Suppressor macrophage (primary cell): ENCODE results near the gene PLAGL1.
"Not testable (repeated sequence)": the region's sequence is repeated elsewhere in the genome, so short reads cannot be mapped to it uniquely, and the experiment has no call there.

Experiments
- DNase-seq, 4 experiments: peaks; one replicate each; pipeline ENCODE4 v3.0.0-alpha.2; 2020 to 2022

Gene PLAGL1

DNA sequence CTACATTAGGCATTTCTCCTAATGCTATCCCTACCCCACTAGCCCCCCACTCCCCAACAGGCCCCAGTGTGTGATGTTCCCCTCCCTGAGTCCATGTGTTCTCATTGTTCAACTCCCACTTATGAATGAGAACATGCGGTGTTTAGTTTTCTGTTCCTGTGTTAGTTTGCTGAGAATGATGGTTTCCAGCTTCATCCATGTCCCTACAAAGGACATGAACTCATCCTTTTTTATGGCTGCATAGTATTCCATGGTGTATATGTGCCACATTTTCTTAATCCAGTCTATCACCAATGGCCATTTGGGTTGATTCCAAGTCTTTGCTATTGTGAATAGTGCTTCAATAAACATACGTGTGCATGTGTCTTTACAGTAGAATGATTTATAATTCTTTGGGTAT lies 1.6 kb upstream of the PLAGL1 start:
- not testable (repeated sequence) for DNase-seq

DNA sequence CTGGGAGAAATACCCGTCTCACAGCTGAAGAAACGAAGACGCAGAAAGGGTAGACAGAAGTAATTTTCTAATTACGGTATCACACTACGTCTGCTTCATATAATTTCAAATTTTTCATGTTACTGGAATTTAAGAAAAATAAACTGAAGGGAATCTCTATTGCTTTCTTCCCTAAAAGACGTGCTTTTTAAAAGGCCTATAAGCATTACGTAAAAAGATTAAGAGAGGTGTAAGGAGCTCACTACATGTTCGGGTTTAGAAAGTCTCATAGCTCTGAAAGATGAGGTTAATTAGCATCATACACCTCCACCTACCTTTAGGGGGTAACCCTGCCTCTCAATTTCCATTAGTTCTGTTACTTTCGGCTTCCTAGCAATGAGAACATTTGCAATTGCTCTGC lies 787 bp upstream of the PLAGL1 start:
- DNase-seq, result no peak

GRCh38 chr6:144007478-144008119 lies 460 bp downstream of the PLAGL1 start:
- peak in 2 of 4 experiments; percentile 16 to 17 for DNase-seq

DNA sequence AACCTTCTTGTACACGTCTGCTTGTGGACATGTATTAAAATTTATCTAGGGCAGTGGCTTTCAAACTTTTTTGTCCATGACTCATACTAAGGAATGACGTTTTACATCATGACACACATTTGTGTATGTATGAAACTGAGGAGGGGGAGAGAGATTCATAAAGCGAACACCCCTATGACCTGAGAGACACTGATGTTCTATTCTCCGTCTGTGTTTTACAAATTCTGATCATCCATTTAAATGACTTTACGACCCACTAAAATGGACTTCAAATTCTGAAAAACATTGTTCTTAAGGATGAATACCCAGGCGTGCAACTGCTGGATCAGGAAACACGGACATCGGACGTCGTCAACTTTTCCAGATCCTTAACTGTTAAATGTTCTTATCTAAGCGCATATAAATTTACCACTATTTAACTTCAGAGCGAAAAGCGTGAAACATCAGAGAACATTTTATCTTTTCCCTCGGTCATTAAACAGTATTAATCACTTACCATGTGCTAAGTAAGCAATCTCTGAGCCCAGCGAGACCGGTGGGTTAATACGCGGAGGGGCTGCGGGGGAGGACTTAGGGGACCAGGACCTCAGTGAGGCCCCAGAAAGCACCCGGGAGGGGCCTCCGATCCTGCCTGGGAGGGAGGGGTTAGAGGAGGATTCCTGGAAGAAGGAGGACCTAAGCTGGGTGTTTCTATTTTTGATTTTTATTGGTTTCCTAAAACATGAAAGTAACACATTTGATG lies 1.2 kb downstream of the PLAGL1 start:
- peak in 1 of 4 experiments; percentile 5 for DNase-seq

GRCh38 chr6:143999406-143999805 lies 8.7 kb downstream of the PLAGL1 start:
- DNase-seq, result no peak

GRCh38 chr6:143998686-143999085 lies 9.4 kb downstream of the PLAGL1 start:
- DNase-seq, result no peak

DNA sequence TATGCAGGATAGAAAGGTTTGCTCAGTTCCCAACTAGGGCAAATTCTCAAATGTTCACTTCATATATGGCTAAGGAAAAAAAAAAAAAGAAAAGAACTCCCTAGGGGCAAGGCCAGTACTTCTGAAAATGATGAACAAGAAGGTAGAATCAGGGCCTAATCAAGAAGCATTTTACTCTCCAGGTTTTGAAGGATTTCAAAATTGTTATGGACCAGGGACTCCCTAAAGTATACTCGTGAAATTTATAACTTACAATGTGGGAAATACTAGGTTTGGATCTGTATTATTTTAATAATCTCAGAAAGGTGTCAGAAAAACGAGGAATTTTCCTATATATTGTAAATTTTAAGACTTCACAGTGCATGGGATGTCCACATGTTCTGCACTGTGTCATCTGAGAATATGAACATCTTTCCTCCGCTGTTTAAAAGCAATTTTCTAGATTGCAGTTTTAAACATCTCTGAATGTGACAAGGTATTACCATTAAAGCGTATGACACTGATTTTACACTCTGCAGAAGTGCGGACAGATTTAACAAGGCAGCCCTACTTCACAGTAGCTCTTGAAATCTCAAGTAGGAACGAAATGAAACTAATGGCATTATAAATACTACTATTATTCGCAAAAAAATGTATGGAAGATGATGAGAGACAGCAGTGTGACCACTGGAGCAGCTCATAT lies 14.0 kb downstream of the PLAGL1 start:
- no peak for DNase-seq

DNA sequence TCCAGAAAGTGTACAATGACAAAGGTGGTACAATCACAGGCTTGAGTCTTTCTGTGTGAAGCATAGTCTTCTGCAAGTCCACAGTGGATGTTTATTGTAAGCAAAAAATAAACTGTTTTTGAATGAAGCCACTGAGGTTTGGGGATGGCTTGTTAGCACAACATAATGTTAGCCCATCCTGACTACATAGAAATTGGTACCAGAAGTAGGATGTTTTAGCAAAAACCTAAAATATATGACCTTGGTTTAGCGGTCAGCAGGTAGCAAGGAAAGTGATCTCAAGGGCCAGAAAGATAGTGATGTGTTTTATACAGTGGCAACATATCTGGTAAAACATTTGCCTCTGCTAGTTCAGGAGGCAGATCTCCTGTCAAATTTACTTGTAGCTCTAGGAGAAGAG lies 15.8 kb downstream of the PLAGL1 start:
- no peak for DNase-seq

- no peak for DNase-seq
These were observed 21.5 kb downstream of the PLAGL1 start for GRCh38 chr6:143986463-143987065.

- DNase-seq, result no peak
These were observed 23.4 kb downstream of the PLAGL1 start for GRCh38 chr6:143984666-143985065.

DNA sequence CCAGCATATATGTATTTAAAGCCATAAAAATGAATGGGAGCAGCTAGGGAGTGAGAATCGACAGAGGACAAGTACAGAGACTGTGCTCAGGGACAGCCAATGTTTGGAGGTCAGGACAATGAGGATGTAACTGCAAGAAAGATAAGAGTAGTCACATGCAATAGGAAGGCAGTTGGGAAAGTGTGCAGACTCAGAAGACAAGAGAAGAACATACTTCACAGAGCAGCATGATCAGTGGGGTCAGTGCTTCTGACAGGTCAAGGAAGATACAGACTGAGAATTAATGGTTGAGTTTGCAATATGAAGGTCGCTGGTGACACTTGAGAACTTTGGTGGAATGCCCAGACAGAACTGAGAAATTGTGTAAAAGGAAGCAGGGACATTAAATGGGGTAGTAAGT lies 25.1 kb downstream of the PLAGL1 start:
- no peak for DNase-seq

GRCh38 chr6:143980921-143981320 lies 27.1 kb downstream of the PLAGL1 start:
- DNase-seq, result no peak

GRCh38 chr6:143976806-143977349 lies 31.2 kb downstream of the PLAGL1 start:
- peak in 1 of 4 experiments; percentile 6 for DNase-seq

GRCh38 chr6:143974089-143974488 lies 34.0 kb downstream of the PLAGL1 start:
- DNase-seq, result no peak

- DNase-seq, result no peak
These were observed 34.7 kb downstream of the PLAGL1 start for GRCh38 chr6:143973097-143973966.

- DNase-seq, result no peak
These were observed 36.4 kb downstream of the PLAGL1 start for GRCh38 chr6:143971482-143972205.

- DNase-seq, result no peak
These were observed 37.4 kb downstream of the PLAGL1 start for GRCh38 chr6:143970456-143971218.

- no peak for DNase-seq
These were observed 39.0 kb downstream of the PLAGL1 start for GRCh38 chr6:143969077-143969476.

GRCh38 chr6:143967706-143968376 lies 40.2 kb downstream of the PLAGL1 start:
- DNase-seq, result peak; percentile 6 to 31 (median 20)

GRCh38 chr6:143966312-143966711 lies 41.7 kb downstream of the PLAGL1 start:
- DNase-seq, result peak in 2 of 4 experiments; percentile 41 to 50
